GM12801 (cell line): Measurements from ENCODE around the gene PATL2.

Experiments used
- TF ChIP-seq, protein P1 (sequence below): IDR thresholded peaks from one replicate; pipeline ENCODE4 v1.5.1; 2011; ENCODE audit warnings: control low read depth; ENCODE audit not compliant: insufficient read length; ENCODE audit errors: extremely low read depth

The PATL2 gene

DNA sequence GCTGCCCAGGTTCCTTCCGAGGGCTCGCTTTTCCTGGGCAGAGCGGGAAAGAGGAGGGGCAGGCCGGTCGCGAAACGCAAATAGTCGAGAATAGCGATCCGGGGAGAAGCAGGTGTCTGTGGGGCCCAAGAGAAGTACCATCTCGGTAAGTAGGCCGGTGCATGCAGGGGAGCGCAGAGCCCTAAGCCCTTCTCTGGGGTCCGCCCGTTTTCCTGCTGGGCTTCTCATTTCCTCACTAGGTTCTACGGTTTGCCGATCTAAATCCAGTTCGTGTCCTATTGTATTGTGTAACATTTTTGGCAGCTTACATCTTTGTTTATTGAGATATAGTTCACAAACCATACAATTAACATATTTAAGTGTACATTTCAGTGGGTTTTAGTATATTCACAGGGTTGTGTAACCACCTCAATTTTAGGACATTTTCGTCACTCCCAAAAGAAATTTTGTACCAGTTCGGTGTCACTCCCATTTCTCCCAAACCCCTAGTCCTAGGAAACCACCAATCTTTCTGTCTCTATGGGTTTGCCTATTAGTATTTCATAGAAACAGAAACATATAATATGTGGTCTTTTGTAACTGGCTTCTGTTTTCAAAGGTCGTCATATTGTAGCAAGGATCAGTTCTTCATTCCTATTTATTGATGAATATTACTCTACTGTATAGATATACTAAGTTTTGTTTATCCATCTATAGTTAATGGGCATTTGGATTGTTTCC lies 18.4 kb upstream of the PATL2 start:
- TF ChIP-seq, protein P1, sequence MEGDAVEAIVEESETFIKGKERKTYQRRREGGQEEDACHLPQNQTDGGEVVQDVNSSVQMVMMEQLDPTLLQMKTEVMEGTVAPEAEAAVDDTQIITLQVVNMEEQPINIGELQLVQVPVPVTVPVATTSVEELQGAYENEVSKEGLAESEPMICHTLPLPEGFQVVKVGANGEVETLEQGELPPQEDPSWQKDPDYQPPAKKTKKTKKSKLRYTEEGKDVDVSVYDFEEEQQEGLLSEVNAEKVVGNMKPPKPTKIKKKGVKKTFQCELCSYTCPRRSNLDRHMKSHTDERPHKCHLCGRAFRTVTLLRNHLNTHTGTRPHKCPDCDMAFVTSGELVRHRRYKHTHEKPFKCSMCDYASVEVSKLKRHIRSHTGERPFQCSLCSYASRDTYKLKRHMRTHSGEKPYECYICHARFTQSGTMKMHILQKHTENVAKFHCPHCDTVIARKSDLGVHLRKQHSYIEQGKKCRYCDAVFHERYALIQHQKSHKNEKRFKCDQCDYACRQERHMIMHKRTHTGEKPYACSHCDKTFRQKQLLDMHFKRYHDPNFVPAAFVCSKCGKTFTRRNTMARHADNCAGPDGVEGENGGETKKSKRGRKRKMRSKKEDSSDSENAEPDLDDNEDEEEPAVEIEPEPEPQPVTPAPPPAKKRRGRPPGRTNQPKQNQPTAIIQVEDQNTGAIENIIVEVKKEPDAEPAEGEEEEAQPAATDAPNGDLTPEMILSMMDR = no peak

DNA sequence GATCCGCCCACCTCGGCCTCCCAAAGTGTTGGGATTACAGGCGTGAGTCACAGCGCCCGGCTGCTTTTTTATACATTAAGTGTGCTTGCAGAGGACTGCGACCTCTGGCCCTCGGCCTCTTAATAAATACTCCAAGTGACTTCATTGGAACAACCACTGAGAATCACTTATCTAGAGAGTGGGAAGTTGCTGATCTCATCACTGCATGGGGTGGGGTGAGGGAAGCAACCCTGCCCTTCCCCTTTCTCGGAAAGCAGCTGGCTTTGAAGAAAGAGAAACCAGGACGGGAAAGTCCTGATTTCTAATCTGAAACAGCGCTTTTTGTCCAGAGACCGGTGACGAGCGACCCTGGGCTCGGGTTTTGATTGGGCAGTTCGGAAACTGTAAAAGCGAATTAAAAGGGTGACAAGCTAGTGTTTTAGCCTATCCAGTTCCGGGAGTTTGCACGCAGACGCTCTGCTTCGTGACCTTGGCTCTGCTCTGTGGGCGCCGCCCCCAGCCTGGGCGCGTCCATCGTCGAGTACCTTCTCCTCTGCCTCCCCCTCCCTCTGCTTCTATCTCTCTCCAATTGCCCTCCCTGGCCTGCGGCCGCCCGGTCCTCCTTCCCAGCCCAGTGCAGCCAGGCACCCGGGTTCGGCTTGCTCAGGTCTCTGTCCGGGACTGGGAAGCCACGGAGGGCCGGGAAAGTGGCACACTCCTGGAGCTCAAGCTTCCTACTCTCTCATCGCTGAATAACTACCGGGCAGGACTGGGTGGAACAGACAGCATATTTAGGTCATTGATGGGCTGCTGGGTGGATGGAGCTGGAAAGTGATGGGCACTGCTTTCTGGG lies 17.7 kb upstream of the PATL2 start:
- TF ChIP-seq, protein P1 = no peak

DNA sequence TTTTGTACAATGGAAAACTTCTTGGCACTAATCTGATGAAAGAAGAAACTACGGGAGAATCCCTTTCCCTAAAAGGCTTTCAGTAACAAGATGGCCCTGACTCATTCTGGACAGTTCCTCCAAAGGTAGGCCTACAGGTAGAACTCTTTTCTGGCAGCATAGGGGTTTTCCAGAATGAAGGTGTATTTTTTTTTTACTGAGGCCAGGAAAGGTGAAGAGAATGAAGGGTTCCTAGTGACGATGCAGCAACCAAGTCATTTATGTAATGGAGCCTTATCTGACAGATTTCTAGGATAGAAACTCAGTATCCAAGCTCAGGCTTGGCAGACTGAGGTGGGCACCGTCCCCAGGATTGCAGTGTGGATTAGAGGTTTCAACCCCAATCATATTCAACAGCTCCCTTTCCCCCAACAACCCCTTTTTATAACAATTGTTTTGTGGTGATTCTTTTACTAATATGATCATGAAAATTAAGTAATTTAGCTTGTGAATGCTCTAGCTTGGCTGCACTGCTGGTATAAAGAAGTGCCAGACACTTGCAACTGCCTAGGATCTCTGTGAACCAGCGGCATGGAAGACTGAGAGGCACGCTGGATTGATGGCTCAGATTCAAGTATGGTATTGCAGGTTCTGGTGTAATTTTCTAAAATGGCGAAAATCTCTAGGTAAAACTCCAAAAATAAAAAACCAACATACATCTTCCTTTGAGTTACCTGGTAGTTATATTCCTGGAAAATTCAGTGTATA lies 16.5 kb upstream of the PATL2 start:
- TF ChIP-seq, protein P1 = no peak

DNA sequence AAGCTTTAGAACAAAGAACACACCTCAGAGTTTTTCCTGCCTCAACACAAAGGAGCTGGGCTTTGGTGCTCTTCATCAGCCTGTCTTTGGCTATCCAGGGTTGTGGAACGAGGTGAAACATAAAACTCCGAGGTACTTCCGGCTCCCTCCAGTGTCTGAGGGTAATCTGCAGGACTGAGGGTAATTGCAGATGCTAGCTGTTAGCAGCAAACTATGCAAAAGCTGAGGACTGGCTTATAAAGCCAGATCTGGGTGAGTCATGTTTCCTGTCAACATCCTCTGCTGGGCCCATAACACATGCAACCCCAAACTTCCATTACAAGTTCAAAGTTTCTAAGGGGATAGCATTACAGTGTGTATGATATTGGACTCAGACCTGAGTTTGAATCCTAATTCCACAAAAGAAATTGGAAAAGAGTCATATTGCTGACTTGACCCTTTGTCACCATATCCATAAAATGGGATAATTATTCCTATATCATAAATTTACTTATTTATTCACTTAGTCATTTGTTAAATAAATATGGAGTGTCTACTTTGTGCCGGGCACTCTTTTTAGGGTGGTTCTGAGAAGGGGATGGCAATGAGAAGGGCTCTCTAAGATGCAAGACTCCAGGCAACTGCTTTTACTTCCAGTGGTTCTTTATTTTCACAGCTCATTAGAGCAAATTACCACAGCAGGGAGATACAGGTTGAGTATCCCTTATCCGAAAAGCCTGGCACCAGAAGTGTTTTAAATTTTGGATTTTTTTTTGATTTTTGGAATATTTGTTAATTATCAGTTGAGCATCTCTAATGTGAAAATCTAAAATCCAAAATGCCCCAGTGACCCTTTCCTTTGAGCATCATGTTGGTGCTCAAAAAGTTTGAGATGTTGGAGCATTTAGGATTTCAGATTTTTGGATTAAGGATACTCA lies 15.7 kb upstream of the PATL2 start:
- TF ChIP-seq, protein P1 = no peak

DNA sequence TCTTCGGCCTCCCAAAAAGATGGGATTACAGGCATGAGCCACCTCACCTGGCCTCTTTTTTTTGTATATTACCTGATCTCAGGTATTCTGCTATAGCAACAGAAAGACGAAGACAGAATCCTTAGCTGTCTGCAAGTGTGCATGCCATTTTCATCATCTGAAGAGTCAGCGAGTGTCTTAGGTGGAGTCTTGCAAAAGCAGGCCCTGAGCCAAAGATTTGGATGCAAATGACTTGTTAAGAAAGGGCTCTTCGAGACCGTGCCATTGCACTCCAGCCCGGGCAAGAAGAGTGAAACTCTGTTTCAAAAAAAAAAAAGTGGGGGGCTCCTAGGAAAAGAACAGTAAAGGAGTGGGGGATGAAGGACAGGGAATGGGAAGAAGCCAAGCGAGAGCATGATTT lies 15.0 kb upstream of the PATL2 start:
- TF ChIP-seq, protein P1 = no peak

DNA sequence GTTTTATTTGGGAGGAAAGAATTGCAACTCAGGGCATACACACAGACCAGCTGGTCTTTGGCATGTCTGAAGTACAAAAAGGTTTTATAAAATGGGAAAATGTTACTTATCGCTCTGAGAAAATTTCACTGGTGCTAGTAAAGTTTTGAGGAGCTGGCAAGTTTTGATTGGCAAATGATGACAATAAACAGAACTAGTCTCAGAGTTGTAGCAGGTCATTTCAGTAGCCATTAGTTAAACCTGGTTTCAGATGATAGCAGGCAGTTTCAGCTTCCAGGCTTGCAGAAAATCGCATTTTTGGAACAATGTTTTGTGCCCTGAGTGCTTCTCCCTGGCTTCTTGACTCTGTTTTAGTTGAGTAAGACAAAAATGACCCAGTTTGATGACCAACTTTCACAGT lies 10.9 kb upstream of the PATL2 start:
- TF ChIP-seq, protein P1 = no peak
